Astrocyte (in vitro differentiated cells and primary cell): ENCODE data around the gene P2RX4. TPM values are rescaled to one million over a fixed set of nuclear protein-coding genes. Genes with fewer than 3 reads are reported as not detected.
A peak's percentile ranks its signal among the peaks of the same experiment; 100 is the strongest.

Experiments used
- DNase-seq: peaks from one replicate; pipeline ENCODE4 v3.0.0-alpha.2; 2010; ENCODE audit warnings: low read depth
- FAIRE-seq: peaks from 2 replicates; lab custom pipeline; 2011; peaks lifted over from hg19 to GRCh38; lab: Jason Lieb, UNC
- H2AFZ ChIP-seq: 2 replicates; pipeline ENCODE4 v1.6.0; 2012; ENCODE audit warnings: low read depth, low read length, inconsistent platforms
- H3K27ac ChIP-seq: 2 replicates; pipeline ENCODE4 v1.5.1; 2011; ENCODE audit warnings: low read depth, low read length, inconsistent platforms
- H3K27me3 ChIP-seq: 2 replicates; pipeline ENCODE4 v1.6.0; 2011; ENCODE audit warnings: low read length, inconsistent platforms; ENCODE audit not compliant: insufficient read depth
- H3K36me3 ChIP-seq: 2 replicates; pipeline ENCODE4 v1.5.1; 2011; ENCODE audit warnings: low read length, inconsistent platforms; ENCODE audit not compliant: insufficient read depth
- H3K4me1 ChIP-seq: 2 replicates; pipeline ENCODE4 v1.5.1; 2011; ENCODE audit warnings: low read length, inconsistent platforms; ENCODE audit not compliant: insufficient read depth
- H3K4me2 ChIP-seq: 2 replicates; pipeline ENCODE4 v1.6.0; 2012; ENCODE audit warnings: low read length, inconsistent platforms
- H3K4me3 ChIP-seq: 2 replicates; pipeline ENCODE4 v1.5.1; 2011; ENCODE audit warnings: low read depth, mild to moderate bottlenecking, low read length, inconsistent platforms; ENCODE audit not compliant: insufficient read depth
- H3K79me2 ChIP-seq: 2 replicates; pipeline ENCODE4 v1.6.0; 2012; ENCODE audit warnings: mild to moderate bottlenecking, low read length, inconsistent platforms; ENCODE audit not compliant: insufficient read depth
- H3K9ac ChIP-seq: 2 replicates; pipeline ENCODE4 v1.6.0; 2012; ENCODE audit warnings: mild to moderate bottlenecking, low read length, inconsistent platforms
- H3K9me3 ChIP-seq: 2 replicates; pipeline ENCODE4 v1.5.1; 2012; ENCODE audit warnings: low read depth, mild to moderate bottlenecking, low read length, inconsistent platforms; ENCODE audit not compliant: insufficient read depth
- H4K20me1 ChIP-seq: 2 replicates; pipeline ENCODE4 v1.6.0; 2012; ENCODE audit warnings: low read length, inconsistent platforms; ENCODE audit not compliant: insufficient read depth
- H3K27ac Mint-ChIP-seq: one replicate; pipeline ENCODE4 v1.8.0; 2021; ENCODE audit warnings: mild to moderate bottlenecking, mixed read lengths; ENCODE audit not compliant: unreplicated experiment
- H3K27me3 Mint-ChIP-seq: one replicate; pipeline ENCODE4 v1.8.0; 2021; ENCODE audit warnings: low read depth, mixed read lengths; ENCODE audit not compliant: unreplicated experiment
- H3K36me3 Mint-ChIP-seq: one replicate; pipeline ENCODE4 v1.8.0; 2021; ENCODE audit warnings: low read depth, mixed read lengths; ENCODE audit not compliant: unreplicated experiment
- H3K4me1 Mint-ChIP-seq: one replicate; pipeline ENCODE4 v1.8.0; 2021; ENCODE audit warnings: low read depth, mixed read lengths; ENCODE audit not compliant: unreplicated experiment
- H3K4me3 Mint-ChIP-seq: one replicate; pipeline ENCODE4 v1.8.0; 2021; ENCODE audit warnings: mild to moderate bottlenecking, moderate library complexity, mixed read lengths; ENCODE audit not compliant: unreplicated experiment
- H3K9me3 Mint-ChIP-seq: one replicate; pipeline ENCODE4 v1.8.0; 2021; ENCODE audit warnings: mild to moderate bottlenecking, mixed read lengths; ENCODE audit not compliant: unreplicated experiment
- CTCF ChIP-seq: IDR thresholded peaks from 2 replicates; pipeline ENCODE4 v1.5.1; 2011; ENCODE audit warnings: low read depth, mild to moderate bottlenecking, inconsistent platforms, low read length, moderate library complexity; ENCODE audit not compliant: insufficient read depth
- EZH2 ChIP-seq: IDR thresholded peaks from 2 replicates; pipeline ENCODE4 v1.6.1; 2012; ENCODE audit warnings: mild to moderate bottlenecking, low read length, inconsistent platforms; ENCODE audit not compliant: insufficient read depth
- total RNA-seq: library from RNA; stranded (reverse); gene quantifications from 2 replicates; pipeline ENCODE4 v1.2.1, GENCODE V29; 2021

P2RX4 gene
- total RNA-seq, 1 donor from 2014 or later: 13.9 TPM

- no peak overlapping the region for H3K4me2 ChIP-seq
- DNase-seq (no peak), FAIRE-seq (no peak)
- Mint-ChIP-seq H3K27ac (no peak overlapping the region), H3K9me3 (no peaks in the 10 kb centered on the region), H3K4me3 (no peak overlapping the region), H3K4me1 (no peaks in the 10 kb centered on the region), H3K36me3 (peaks cover 11% of the 10 kb centered on the region), H3K27me3 (no peaks in the 10 kb centered on the region)
- no peak overlapping the region for H2AFZ ChIP-seq
- no peak overlapping the region for H3K4me3 ChIP-seq
- no peaks in the 10 kb centered on the region for H3K4me1 ChIP-seq
- no peak for TF ChIP-seq CTCF
- TF ChIP-seq EZH2: no peak
- no peak overlapping the region for H3K27ac ChIP-seq
- H3K27me3 ChIP-seq: no peaks in the 10 kb centered on the region
- H3K9ac ChIP-seq: no peak overlapping the region
- H4K20me1 ChIP-seq: no peaks in the 10 kb centered on the region
- H3K36me3 ChIP-seq: no peaks in the 10 kb centered on the region
- no peaks in the 10 kb centered on the region for H3K79me2 ChIP-seq
- H3K9me3 ChIP-seq: no peaks in the 10 kb centered on the region
These were observed 12.9 kb downstream of the P2RX4 start for GRCh38 chr12:121222847-121223246.

DNA sequence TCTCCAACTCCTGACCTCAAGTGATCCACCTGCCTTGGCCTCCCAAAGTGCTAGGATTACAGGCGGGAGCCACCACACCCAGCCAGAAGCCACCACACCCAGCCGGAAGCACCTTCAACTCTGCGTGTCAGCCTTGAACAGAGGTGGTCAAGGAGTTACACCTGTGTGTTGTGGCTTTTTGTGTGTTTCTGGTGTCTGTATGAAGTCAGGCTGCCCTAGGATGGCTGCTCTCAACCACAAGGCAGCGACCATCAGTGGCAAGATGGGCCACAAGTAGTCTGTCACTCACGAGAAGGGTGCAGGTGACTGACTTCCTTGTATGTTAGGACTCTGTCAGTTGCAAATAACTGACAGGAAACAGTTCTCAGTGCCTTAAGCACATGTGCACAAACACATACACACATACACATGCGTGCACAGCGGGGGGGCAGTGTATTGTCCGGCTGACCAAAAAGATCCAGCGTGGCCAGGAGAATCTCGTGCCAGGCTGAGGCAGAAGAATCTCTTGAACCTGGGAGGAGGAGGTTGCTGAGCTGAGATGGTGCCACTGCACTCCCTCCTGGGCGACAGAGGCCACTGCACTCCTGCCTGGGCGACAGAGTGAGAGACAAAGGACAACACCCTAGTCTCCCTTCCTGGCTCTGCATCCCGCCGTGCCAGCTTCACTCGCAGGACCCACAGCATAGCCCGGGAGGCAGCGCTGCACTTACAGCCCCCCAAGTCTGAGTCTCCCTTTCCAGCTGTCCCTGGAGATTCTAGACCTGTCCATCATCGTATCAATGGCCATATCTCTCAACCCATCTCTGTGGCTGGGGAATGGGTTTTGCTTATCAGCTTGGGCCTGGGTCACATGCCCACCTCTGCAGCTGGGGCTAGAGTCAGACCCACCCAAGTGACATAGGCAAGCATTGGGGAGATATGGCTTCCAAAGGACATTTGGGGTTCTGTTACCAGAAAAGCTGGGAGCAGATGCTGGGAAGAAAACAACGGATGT lies 13.7 kb downstream of the P2RX4 start:
- no peak overlapping the region for H2AFZ ChIP-seq
- no peaks in the 10 kb centered on the region for H4K20me1 ChIP-seq
- H3K4me1 Mint-ChIP-seq: no peaks in the 10 kb centered on the region
- H3K79me2 ChIP-seq: no peaks in the 10 kb centered on the region
- H3K4me2 ChIP-seq: no peak overlapping the region
- no peak overlapping the region for H3K4me3 Mint-ChIP-seq
- H3K4me1 ChIP-seq: no peaks in the 10 kb centered on the region
- no peaks in the 10 kb centered on the region for H3K27me3 Mint-ChIP-seq
- H3K9ac ChIP-seq: no peak overlapping the region
- no peak overlapping the region for H3K27ac Mint-ChIP-seq
- DNase-seq: no peak
- no peak overlapping the region for H3K27ac ChIP-seq
- H3K4me3 ChIP-seq: no peak overlapping the region
- no peaks in the 10 kb centered on the region for H3K9me3 Mint-ChIP-seq
- no peak for FAIRE-seq
- peak; percentile 10 for TF ChIP-seq CTCF
- no peak for TF ChIP-seq EZH2
- no peaks in the 10 kb centered on the region for H3K9me3 ChIP-seq
- H3K36me3 ChIP-seq: no peaks in the 10 kb centered on the region
- H3K27me3 ChIP-seq: no peaks in the 10 kb centered on the region
- peaks cover 11% of the 10 kb centered on the region for H3K36me3 Mint-ChIP-seq

DNA sequence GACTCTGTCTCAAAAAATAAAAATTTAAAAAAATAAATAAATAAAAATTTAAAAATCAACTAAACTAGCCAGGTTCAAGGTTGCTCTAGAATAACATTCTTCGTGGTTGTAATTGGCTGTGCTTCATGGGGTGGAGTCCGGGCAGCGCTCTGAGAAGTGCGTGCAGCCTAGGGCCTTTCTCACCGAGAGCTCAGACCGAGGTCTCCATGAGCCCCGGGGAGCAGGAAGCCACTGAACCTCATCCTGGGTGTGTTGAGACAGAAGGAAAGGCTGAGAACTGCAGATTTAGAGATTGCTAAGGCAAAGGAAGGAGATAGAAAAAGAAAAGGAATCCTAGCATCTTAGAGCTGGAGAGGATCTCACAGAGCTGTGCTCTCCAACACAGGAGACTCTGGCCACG lies 14.7 kb downstream of the P2RX4 start:
- Histone ChIP-seq H3K4me1 (no peaks in the 10 kb centered on the region), H3K9ac (no peak overlapping the region), H3K9me3 (no peaks in the 10 kb centered on the region), H3K27me3 (no peaks in the 10 kb centered on the region), H2AFZ (no peak overlapping the region), H3K79me2 (no peaks in the 10 kb centered on the region), H3K4me3 (no peak overlapping the region), H4K20me1 (no peaks in the 10 kb centered on the region), H3K4me2 (no peak overlapping the region), H3K36me3 (no peaks in the 10 kb centered on the region), H3K27ac (no peak overlapping the region)
- Mint-ChIP-seq H3K27me3 (no peaks in the 10 kb centered on the region), H3K27ac (peak overlapping the region; percentile 28), H3K4me3 (no peak overlapping the region), H3K36me3 (peaks cover 11% of the 10 kb centered on the region), H3K4me1 (no peaks in the 10 kb centered on the region), H3K9me3 (no peaks in the 10 kb centered on the region)
- DNase-seq (no peak), FAIRE-seq (no peak)
- TF ChIP-seq EZH2 (no peak), CTCF (no peak)
